Chondrocyte (in vitro differentiated cells): ENCODE measurements around the gene PSMD7. TPM values are rescaled to one million over a fixed set of nuclear protein-coding genes. Genes with fewer than 3 reads are reported as not detected.
"Not testable (repeated sequence)": the region's sequence is repeated elsewhere in the genome, so short reads cannot be mapped to it uniquely, and the experiment has no call there.

Experiments
- DNase-seq: peaks from one replicate; pipeline ENCODE4 v3.0.0; 2021; ENCODE audit warnings: mixed read lengths, low spot score
- H3K27ac Mint-ChIP-seq: one replicate; pipeline ENCODE4 v1.8.0; 2021; ENCODE audit warnings: mild to moderate bottlenecking, moderate library complexity, mixed read lengths; ENCODE audit not compliant: unreplicated experiment
- H3K27me3 Mint-ChIP-seq: 2 replicates; pipeline ENCODE4 v1.8.0; 2021; ENCODE audit warnings: low read depth, mixed read lengths
- H3K36me3 Mint-ChIP-seq: 2 replicates; pipeline ENCODE4 v1.8.0; 2021; ENCODE audit warnings: low read depth, mixed read lengths
- H3K4me1 Mint-ChIP-seq: 2 replicates; pipeline ENCODE4 v1.8.0; 2021; ENCODE audit warnings: low read depth, mild to moderate bottlenecking, mixed read lengths
- H3K4me3 Mint-ChIP-seq: one replicate; pipeline ENCODE4 v1.8.0; 2021; ENCODE audit warnings: mild to moderate bottlenecking, moderate library complexity, mixed read lengths; ENCODE audit not compliant: unreplicated experiment
- H3K9me3 Mint-ChIP-seq: 2 replicates; pipeline ENCODE4 v1.8.0; 2021; ENCODE audit warnings: low read depth, mixed read lengths
- CTCF ChIP-seq: fragments of 200-600 bp; sonication (generic); IDR thresholded peaks from 2 replicates; pipeline ENCODE4 v1.5.0; 2021; ENCODE audit warnings: antibody characterized with exemption, mild to moderate bottlenecking, moderate library complexity
- total RNA-seq: library from RNA; stranded (reverse); gene quantifications from 3 replicates; pipeline ENCODE4 v1.2.1, GENCODE V29; 2021

Gene PSMD7
- total RNA-seq, 1 donor from 2014 or later = 76.4 TPM

DNA sequence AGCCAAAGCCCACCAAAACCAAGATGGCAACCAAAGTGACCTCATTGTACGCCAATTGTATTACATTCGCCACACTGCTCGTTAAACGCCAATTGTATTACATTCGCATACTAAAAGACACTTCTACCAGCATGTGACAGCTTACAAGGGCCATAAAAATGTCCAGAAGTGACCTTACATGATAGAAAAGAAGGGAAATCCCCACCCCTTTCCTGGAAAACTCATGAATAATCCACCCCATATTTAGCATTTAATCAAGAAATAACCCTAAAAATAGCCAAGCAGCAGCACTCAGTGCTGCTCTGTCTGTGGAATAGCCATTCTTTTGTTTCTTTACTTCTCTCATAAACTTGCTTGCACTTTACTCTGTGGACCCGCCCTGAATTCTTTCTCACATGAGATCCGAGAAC lies 25.7 kb downstream of the PSMD7 start:
- H3K9me3 Mint-ChIP-seq = no peaks in the 10 kb centered on the region
- H3K36me3 Mint-ChIP-seq = peaks cover 11% of the 10 kb centered on the region
- no peak overlapping the region for H3K4me3 Mint-ChIP-seq
- no peak for TF ChIP-seq CTCF
- no peaks in the 10 kb centered on the region for H3K4me1 Mint-ChIP-seq
- no peaks in the 10 kb centered on the region for H3K27me3 Mint-ChIP-seq
- no peak for DNase-seq
- H3K27ac Mint-ChIP-seq = no peak overlapping the region

GRCh38 chr16:74324777-74325176 lies 28.2 kb downstream of the PSMD7 start:
- H3K4me3 Mint-ChIP-seq, H3K4me1 Mint-ChIP-seq, H3K27ac Mint-ChIP-seq, H3K27me3 Mint-ChIP-seq, DNase-seq, H3K9me3 Mint-ChIP-seq: not testable (repeated sequence)
- H3K36me3 Mint-ChIP-seq = peaks cover 17% of the 10 kb centered on the region

- H3K27ac Mint-ChIP-seq = no peak overlapping the region
- no peaks in the 10 kb centered on the region for H3K4me1 Mint-ChIP-seq
- no peak for DNase-seq
- peaks cover 17% of the 10 kb centered on the region for H3K36me3 Mint-ChIP-seq
- no peaks in the 10 kb centered on the region for H3K9me3 Mint-ChIP-seq
- H3K27me3 Mint-ChIP-seq = no peaks in the 10 kb centered on the region
- TF ChIP-seq CTCF = no peak
- H3K4me3 Mint-ChIP-seq = no peak overlapping the region
These were observed 29.0 kb downstream of the PSMD7 start for GRCh38 chr16:74325641-74326040.

GRCh38 chr16:74328346-74328745 lies 31.7 kb downstream of the PSMD7 start:
- H3K36me3 Mint-ChIP-seq = peaks cover 26% of the 10 kb centered on the region
- not testable (repeated sequence) for H3K4me3 Mint-ChIP-seq, H3K27me3 Mint-ChIP-seq, H3K9me3 Mint-ChIP-seq, H3K4me1 Mint-ChIP-seq, H3K27ac Mint-ChIP-seq, DNase-seq

GRCh38 chr16:74332469-74332868 lies 35.9 kb downstream of the PSMD7 start:
- not testable (repeated sequence) for H3K27me3 Mint-ChIP-seq, H3K4me1 Mint-ChIP-seq
- H3K36me3 Mint-ChIP-seq = peaks cover 24% of the 10 kb centered on the region

DNA sequence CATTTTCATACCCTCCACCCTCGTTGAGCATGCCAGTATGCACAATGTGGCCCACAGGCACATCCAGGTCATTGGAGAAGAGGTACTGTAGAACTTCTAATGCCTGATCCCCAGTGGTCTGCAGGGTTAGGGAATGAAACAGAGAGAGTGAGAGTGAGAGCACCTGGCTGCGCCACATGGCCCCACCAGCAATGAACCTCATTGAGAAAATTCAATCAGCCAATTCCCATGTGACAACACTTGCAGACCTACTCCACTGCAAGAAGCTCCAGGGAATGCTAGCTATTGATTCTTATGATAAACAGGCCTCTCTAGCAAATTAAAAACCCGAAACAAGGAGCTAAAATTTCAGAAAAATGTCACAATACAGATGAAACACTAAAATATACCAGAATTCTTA lies 40.9 kb downstream of the PSMD7 start:
- H3K4me3 Mint-ChIP-seq, H3K4me1 Mint-ChIP-seq, H3K9me3 Mint-ChIP-seq, H3K27me3 Mint-ChIP-seq, H3K27ac Mint-ChIP-seq, DNase-seq: not testable (repeated sequence)
- peaks cover 17% of the 10 kb centered on the region for H3K36me3 Mint-ChIP-seq

More at GRCh38 chr16:74332469-74332868, 35.9 kb downstream of the PSMD7 start:
- H3K4me3 Mint-ChIP-seq, H3K27ac Mint-ChIP-seq, H3K9me3 Mint-ChIP-seq, DNase-seq: not testable (repeated sequence)

GRCh38 chr16:74339226-74339625 lies 42.6 kb downstream of the PSMD7 start:
- H3K27me3 Mint-ChIP-seq, H3K9me3 Mint-ChIP-seq, H3K27ac Mint-ChIP-seq, H3K4me3 Mint-ChIP-seq, DNase-seq, H3K4me1 Mint-ChIP-seq: not testable (repeated sequence)
- H3K36me3 Mint-ChIP-seq = peaks cover 16% of the 10 kb centered on the region

- H3K27ac Mint-ChIP-seq, DNase-seq, H3K4me1 Mint-ChIP-seq, H3K9me3 Mint-ChIP-seq, H3K4me3 Mint-ChIP-seq, H3K27me3 Mint-ChIP-seq: not testable (repeated sequence)
- H3K36me3 Mint-ChIP-seq = peaks cover 10% of the 10 kb centered on the region
These were observed 56.4 kb downstream of the PSMD7 start for GRCh38 chr16:74353038-74353437.

Other genes starting within 250 kb of the PSMD7 start
- 4.7 to 8.1 TPM (median 4.9 TPM) in 3 replicates for gene NPIPB15, start 79.5 kb downstream of the PSMD7 start, total RNA-seq
- gene CLEC18B, start 124.7 kb downstream of the PSMD7 start, total RNA-seq = 1.6 to 4.5 TPM (median 3.5 TPM) in 3 replicates